Measurements from ENCODE around the gene DTNBP1. TPM values are rescaled to one million over a fixed set of nuclear protein-coding genes. Genes with fewer than 3 reads are reported as not detected.

The DTNBP1 gene
- total and polyA plus RNA-seq, 2 of the 4 experiments (the other 2 are of a cell fraction) = 4.8 to 18.7 TPM

DNA sequence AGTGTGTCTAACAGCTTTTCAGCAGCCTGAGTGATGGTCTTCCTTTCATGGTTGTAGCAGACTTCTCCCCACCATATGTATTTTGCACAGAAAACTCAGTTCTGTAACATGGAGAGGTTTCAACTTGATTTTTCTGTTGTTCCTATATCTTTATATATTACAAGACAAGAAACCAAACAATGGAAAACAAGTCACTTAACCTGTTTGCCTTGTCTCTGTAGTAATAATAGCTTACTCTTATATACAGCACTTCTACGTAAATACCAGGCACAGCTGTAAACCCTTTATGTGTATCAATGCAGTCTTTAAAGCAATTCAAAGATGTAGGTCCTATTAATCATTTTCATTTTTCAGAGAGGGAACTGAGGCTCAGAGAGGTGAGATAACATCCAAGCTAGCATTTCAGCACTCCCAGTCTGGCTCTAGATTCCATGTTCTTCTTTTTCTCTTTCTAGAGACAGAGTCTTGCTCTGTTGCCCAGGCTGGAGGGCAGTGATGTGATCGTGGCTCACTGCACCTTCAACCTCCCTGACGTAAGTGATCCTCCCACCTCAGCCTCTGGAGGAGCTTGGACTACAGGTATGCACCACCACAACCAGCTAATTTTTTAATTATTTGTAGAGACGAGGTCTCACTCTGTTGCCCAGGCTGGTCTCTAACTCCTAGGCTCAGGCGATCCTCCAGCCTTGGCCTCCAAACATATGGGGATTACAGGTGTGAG lies 90.4 kb downstream of the DTNBP1 start:
- H3K27ac ChIP-seq (ENCODE audit: insufficient read depth, low read length) = no peak overlapping the region
- ATAC-seq (ENCODE audit: low read depth) (no peak), DNase-seq (no peak)
- H2AFZ ChIP-seq (replicated peaks; ENCODE audit: low read length, poor library complexity) = no peak overlapping the region
- H3K18ac ChIP-seq (ENCODE audit: low read depth, low read length) = no peak overlapping the region
- H2BK5ac ChIP-seq (ENCODE audit: low read depth, low read length, poor library complexity, severe bottlenecking) = no peak overlapping the region
- no peak overlapping the region for H3K4me3 ChIP-seq (ENCODE audit: insufficient read depth, low read depth, low read length)
- H4K8ac ChIP-seq (ENCODE audit: low read depth in 2 of 2, low read length in 2 of 2) = no peak overlapping the region
- H3K4me2 ChIP-seq (ENCODE audit: low read depth, low read length) = no peak overlapping the region
- no peak overlapping the region for H2BK120ac ChIP-seq (ENCODE audit: low read depth, low read length)
- no peaks in the 10 kb centered on the region; the same call in 1 of the 2 replicates for H3K9me3 ChIP-seq (ENCODE audit: control insufficient read depth, insufficient read depth, low read length)
- no peak overlapping the region for H2AK9ac ChIP-seq (replicated peaks; ENCODE audit: low read depth, low read length, poor library complexity)
- no peaks in the 10 kb centered on the region for H3K27me3 ChIP-seq (ENCODE audit: control insufficient read depth, insufficient read depth, low read length)
- TF ChIP-seq RAD21 (IDR thresholded peaks at IDR 0.05; ENCODE audit: low read length) (no peak), CHD1 (IDR thresholded peaks at IDR 0.05; ENCODE audit: low read depth, low read length) (no peak), NFE2L2 (IDR thresholded peaks at IDR 0.05; ENCODE audit: low read depth, low read length) (no peak), MAZ (IDR thresholded peaks at IDR 0.05; ENCODE audit: borderline replicate concordance, low read depth, low read length) (no peak), RCOR1 (IDR thresholded peaks at IDR 0.05; ENCODE audit: insufficient replicate concordance, low read length) (no peak), MXI1 (IDR thresholded peaks at IDR 0.05; ENCODE audit: borderline replicate concordance, low read depth, low read length) (no peak), BHLHE40 (IDR thresholded peaks at IDR 0.05; ENCODE audit: low read depth, low read length) (no peak), MAFK (IDR thresholded peaks at IDR 0.05; ENCODE audit: low read depth, low read length) (no peak)
- TF ChIP-seq, protein P1, sequence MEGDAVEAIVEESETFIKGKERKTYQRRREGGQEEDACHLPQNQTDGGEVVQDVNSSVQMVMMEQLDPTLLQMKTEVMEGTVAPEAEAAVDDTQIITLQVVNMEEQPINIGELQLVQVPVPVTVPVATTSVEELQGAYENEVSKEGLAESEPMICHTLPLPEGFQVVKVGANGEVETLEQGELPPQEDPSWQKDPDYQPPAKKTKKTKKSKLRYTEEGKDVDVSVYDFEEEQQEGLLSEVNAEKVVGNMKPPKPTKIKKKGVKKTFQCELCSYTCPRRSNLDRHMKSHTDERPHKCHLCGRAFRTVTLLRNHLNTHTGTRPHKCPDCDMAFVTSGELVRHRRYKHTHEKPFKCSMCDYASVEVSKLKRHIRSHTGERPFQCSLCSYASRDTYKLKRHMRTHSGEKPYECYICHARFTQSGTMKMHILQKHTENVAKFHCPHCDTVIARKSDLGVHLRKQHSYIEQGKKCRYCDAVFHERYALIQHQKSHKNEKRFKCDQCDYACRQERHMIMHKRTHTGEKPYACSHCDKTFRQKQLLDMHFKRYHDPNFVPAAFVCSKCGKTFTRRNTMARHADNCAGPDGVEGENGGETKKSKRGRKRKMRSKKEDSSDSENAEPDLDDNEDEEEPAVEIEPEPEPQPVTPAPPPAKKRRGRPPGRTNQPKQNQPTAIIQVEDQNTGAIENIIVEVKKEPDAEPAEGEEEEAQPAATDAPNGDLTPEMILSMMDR (conservative IDR thresholded peaks at IDR 0.05; ENCODE audit: low read depth, low read length) = no peak
- TF ChIP-seq, protein P2, sequence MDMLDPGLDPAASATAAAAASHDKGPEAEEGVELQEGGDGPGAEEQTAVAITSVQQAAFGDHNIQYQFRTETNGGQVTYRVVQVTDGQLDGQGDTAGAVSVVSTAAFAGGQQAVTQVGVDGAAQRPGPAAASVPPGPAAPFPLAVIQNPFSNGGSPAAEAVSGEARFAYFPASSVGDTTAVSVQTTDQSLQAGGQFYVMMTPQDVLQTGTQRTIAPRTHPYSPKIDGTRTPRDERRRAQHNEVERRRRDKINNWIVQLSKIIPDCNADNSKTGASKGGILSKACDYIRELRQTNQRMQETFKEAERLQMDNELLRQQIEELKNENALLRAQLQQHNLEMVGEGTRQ (IDR thresholded peaks at IDR 0.05; ENCODE audit: low read depth, low read length) = no peak
- H2BK15ac ChIP-seq (ENCODE audit: low read depth, low read length) = no peak overlapping the region
- no peaks in the 10 kb centered on the region for H3K79me1 ChIP-seq (ENCODE audit: low read depth in 1 of 2, low read length in 2 of 2)
- dilution Hi-C loops (cut with HindIII; ENCODE audit: low sequenced_read_pairs, unreplicated experiment) (no loop called here), intact Hi-C loops (cut with micrococcal nuclease) (no loop called here), in situ Hi-C loops (cut with MboI; ENCODE audit: low sequenced_read_pairs) (no loop called here)
- no peak overlapping the region for H3K4ac ChIP-seq (ENCODE audit: low read depth, low read length)
- no peak overlapping the region for H4K5ac ChIP-seq (ENCODE audit: low read depth, low read length)
- BruUV-seq (replicated peaks) = no TSS peak
- H2BK20ac ChIP-seq (ENCODE audit: low read depth, low read length) = no peak overlapping the region
- H3K9ac ChIP-seq (ENCODE audit: low read depth, low read length) = no peak overlapping the region
- H3K56ac ChIP-seq (ENCODE audit: extremely low read depth, insufficient read depth, low read length) = no peak overlapping the region
- H3K14ac ChIP-seq (replicated peaks; ENCODE audit: low read depth, low read length) = no peak overlapping the region
- H3K23ac ChIP-seq (ENCODE audit: low read depth, low read length) = no peak overlapping the region
- H3K9me1 ChIP-seq (ENCODE audit: insufficient read depth, low read length) = no peaks in the 10 kb centered on the region
- no peak overlapping the region for H4K91ac ChIP-seq (ENCODE audit: insufficient read depth, low read depth, low read length)
- no peak overlapping the region for H2AK5ac ChIP-seq (ENCODE audit: low read depth, low read length)
- H4K20me1 ChIP-seq (ENCODE audit: insufficient read depth, low read length) = no peaks in the 10 kb centered on the region
- WGBS, 2 experiments (ENCODE audit: extremely low coverage in 2 of 2, insufficient read length in 1 of 2) = no CpG with 5 or more reads among the region's 5 CpGs
- 0 out of 2 replicates have a peak, but pooled peaks cover 1% of the 10 kb centered on the region for H3K36me3 ChIP-seq (ENCODE audit: control insufficient read depth, insufficient read depth, low read length)
- ChIA-PET CTCF (no interaction called here), POLR2A (ENCODE audit: unreplicated experiment) (no interaction called here)
- H3K4me1 ChIP-seq (ENCODE audit: control insufficient read depth, insufficient read depth, low read length) = no peaks in the 10 kb centered on the region; the same call in 1 of the 2 replicates
